HepG2 (cell line): Measurements from ENCODE around the gene MKNK1.

Experiments
- EZH2 ChIP-seq: conservative IDR thresholded peaks from 2 replicates; pipeline ENCODE4 v1.6.1; 2012; ENCODE audit warnings: mild to moderate bottlenecking, low read depth, low read length, moderate library complexity
- MAX ChIP-seq: IDR thresholded peaks from 2 replicates; pipeline ENCODE4 v1.6.1; 2012; ENCODE audit warnings: inconsistent platforms
- MZF1 ChIP-seq: sonication (generic); formaldehyde crosslinking; IDR thresholded peaks from 2 replicates; pipeline ENCODE4 v1.8.1; 2023; ENCODE audit warnings: mild to moderate bottlenecking, missing genetic modification reagents, borderline replicate concordance
- ZBTB7B ChIP-seq: sonication (generic); formaldehyde crosslinking; IDR thresholded peaks from 2 replicates; pipeline ENCODE4 v1.4.0; 2020; ENCODE audit warnings: missing genetic modification reagents
- ZKSCAN1 ChIP-seq: fragments of 150-350 bp; IDR thresholded peaks from 2 replicates; pipeline ENCODE4 v1.6.1; 2014; ENCODE audit warnings: low read length
- TF ChIP-seq, protein P1 (sequence below): IDR thresholded peaks from 2 replicates; pipeline ENCODE4 v1.6.1; 2016
- TF ChIP-seq, protein P2 (sequence below): sonication (generic); formaldehyde crosslinking; IDR thresholded peaks from 2 replicates; pipeline ENCODE4 v1.4.0; 2020; ENCODE audit warnings: missing genetic modification reagents

GRCh38 chr1:46594063-46594462 is 10.0 kb downstream of the MKNK1 start:
- TF ChIP-seq, protein P1, sequence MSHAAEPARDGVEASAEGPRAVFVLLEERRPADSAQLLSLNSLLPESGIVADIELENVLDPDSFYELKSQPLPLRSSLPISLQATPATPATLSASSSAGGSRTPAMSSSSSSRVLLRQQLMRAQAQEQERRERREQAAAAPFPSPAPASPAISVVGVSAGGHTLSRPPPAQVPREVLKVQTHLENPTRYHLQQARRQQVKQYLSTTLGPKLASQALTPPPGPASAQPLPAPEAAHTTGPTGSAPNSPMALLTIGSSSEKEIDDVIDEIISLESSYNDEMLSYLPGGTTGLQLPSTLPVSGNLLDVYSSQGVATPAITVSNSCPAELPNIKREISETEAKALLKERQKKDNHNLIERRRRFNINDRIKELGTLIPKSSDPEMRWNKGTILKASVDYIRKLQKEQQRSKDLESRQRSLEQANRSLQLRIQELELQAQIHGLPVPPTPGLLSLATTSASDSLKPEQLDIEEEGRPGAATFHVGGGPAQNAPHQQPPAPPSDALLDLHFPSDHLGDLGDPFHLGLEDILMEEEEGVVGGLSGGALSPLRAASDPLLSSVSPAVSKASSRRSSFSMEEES (CRISPR knock-in tag), result no peak
- TF ChIP-seq ZKSCAN1 (no peak), MZF1 (CRISPR knock-in tag) (no peak), EZH2 (no peak), ZBTB7B (CRISPR knock-in tag) (no peak), MAX (no peak)
- TF ChIP-seq, protein P2, sequence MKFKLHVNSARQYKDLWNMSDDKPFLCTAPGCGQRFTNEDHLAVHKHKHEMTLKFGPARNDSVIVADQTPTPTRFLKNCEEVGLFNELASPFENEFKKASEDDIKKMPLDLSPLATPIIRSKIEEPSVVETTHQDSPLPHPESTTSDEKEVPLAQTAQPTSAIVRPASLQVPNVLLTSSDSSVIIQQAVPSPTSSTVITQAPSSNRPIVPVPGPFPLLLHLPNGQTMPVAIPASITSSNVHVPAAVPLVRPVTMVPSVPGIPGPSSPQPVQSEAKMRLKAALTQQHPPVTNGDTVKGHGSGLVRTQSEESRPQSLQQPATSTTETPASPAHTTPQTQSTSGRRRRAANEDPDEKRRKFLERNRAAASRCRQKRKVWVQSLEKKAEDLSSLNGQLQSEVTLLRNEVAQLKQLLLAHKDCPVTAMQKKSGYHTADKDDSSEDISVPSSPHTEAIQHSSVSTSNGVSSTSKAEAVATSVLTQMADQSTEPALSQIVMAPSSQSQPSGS (CRISPR knock-in tag), result no peak
